Activated effector memory CD4-positive, alpha-beta T cell treated with Interleukin-2 at 50 U/mL for 16 hours (primary cell): ENCODE results near the gene F10.
"Not testable (repeated sequence)": the region's sequence is repeated elsewhere in the genome, so short reads cannot be mapped to it uniquely, and the experiment has no call there.

ENCODE experiments used
- DNase-seq: peaks from one replicate; pipeline ENCODE4 v3.0.0-alpha.2; 2020

F10 gene

GRCh38 chr13:113155982-113156655 lies 33.5 kb downstream of the F10 start:
- DNase-seq, result no peak

- no peak for DNase-seq
Observed at GRCh38 chr13:113157206-113157928, 34.8 kb downstream of the F10 start.

GRCh38 chr13:113157929-113158747 lies 35.5 kb downstream of the F10 start, which contains the start of gene PROZ:
TSS of gene PROZ (plus strand) at chr13:113158648. CDS start at chr13:113158661, 13 bp downstream.
- no peak for DNase-seq

- DNase-seq, result no peak
Observed at GRCh38 chr13:113158946-113159345, 36.3 kb downstream of the F10 start.

GRCh38 chr13:113159701-113160100 lies 37.1 kb downstream of the F10 start:
- no peak for DNase-seq

GRCh38 chr13:113160983-113161382 lies 38.4 kb downstream of the F10 start:
- no peak for DNase-seq

GRCh38 chr13:113161433-113161832 lies 38.8 kb downstream of the F10 start:
- DNase-seq, result no peak

- DNase-seq, result not testable (repeated sequence)
Observed at GRCh38 chr13:113161975-113162374, 39.4 kb downstream of the F10 start.

GRCh38 chr13:113162783-113163685 lies 40.4 kb downstream of the F10 start:
- no peak for DNase-seq

GRCh38 chr13:113164492-113164891 lies 41.9 kb downstream of the F10 start:
- DNase-seq, result no peak

- no peak for DNase-seq
Observed at GRCh38 chr13:113166266-113166665, 43.7 kb downstream of the F10 start.

GRCh38 chr13:113166681-113167080 lies 44.1 kb downstream of the F10 start:
- DNase-seq, result no peak

- no peak for DNase-seq
Observed at GRCh38 chr13:113167155-113167554, 44.6 kb downstream of the F10 start.

- no peak for DNase-seq
Observed at GRCh38 chr13:113167575-113167974, 45.0 kb downstream of the F10 start.

- no peak for DNase-seq
Observed at GRCh38 chr13:113168211-113168610, 45.6 kb downstream of the F10 start.

- DNase-seq, result no peak
Observed at GRCh38 chr13:113169277-113170272, 47.0 kb downstream of the F10 start.

GRCh38 chr13:113170511-113170910 lies 47.9 kb downstream of the F10 start:
- no peak for DNase-seq

- DNase-seq, result no peak
Observed at GRCh38 chr13:113171250-113172125, 48.9 kb downstream of the F10 start.

GRCh38 chr13:113172419-113172926 lies 49.9 kb downstream of the F10 start:
- DNase-seq, result no peak

- DNase-seq, result no peak
Observed at GRCh38 chr13:113176280-113176679, 53.7 kb downstream of the F10 start.
